ENCODE results near the gene ANAPC7. TPM values are rescaled to one million over a fixed set of nuclear protein-coding genes. Genes with fewer than 3 reads are reported as not detected.

Gene ANAPC7
- total RNA-seq, 1 donor = 37.2 TPM

Small RNA genes within 50 kb of the gene (small RNA-seq; reads per million reads assigned to genes)
- gene RN7SL769P = not detected

Other genes with a start within 250 kb of the ANAPC7 start
- 87.3 TPM for gene ATP2A2, start 122.5 kb downstream of the ANAPC7 start, total RNA-seq
- gene ARPC3, start 46.6 kb upstream of the ANAPC7 start, total RNA-seq = 141 TPM
- gene GPN3, start 64.5 kb upstream of the ANAPC7 start, total RNA-seq = 11.3 TPM
- 39.9 TPM for gene FAM216A, start 65.1 kb upstream of the ANAPC7 start, total RNA-seq
- 22.9 TPM for gene VPS29, start 98.4 kb upstream of the ANAPC7 start, total RNA-seq
- 0.54 TPM for gene RAD9B, start 98.6 kb upstream of the ANAPC7 start, total RNA-seq
- gene PPTC7, start 179.6 kb upstream of the ANAPC7 start, total RNA-seq = 15.9 TPM
- gene TCTN1, start 210.4 kb upstream of the ANAPC7 start, total RNA-seq = 14.0 TPM